ENCODE data around the gene KTN1. TPM values are rescaled to one million over a fixed set of nuclear protein-coding genes. Genes with fewer than 3 reads are reported as not detected.
A peak's percentile ranks its signal among the peaks of the same experiment; 100 is the strongest.

The KTN1 gene, protein sequence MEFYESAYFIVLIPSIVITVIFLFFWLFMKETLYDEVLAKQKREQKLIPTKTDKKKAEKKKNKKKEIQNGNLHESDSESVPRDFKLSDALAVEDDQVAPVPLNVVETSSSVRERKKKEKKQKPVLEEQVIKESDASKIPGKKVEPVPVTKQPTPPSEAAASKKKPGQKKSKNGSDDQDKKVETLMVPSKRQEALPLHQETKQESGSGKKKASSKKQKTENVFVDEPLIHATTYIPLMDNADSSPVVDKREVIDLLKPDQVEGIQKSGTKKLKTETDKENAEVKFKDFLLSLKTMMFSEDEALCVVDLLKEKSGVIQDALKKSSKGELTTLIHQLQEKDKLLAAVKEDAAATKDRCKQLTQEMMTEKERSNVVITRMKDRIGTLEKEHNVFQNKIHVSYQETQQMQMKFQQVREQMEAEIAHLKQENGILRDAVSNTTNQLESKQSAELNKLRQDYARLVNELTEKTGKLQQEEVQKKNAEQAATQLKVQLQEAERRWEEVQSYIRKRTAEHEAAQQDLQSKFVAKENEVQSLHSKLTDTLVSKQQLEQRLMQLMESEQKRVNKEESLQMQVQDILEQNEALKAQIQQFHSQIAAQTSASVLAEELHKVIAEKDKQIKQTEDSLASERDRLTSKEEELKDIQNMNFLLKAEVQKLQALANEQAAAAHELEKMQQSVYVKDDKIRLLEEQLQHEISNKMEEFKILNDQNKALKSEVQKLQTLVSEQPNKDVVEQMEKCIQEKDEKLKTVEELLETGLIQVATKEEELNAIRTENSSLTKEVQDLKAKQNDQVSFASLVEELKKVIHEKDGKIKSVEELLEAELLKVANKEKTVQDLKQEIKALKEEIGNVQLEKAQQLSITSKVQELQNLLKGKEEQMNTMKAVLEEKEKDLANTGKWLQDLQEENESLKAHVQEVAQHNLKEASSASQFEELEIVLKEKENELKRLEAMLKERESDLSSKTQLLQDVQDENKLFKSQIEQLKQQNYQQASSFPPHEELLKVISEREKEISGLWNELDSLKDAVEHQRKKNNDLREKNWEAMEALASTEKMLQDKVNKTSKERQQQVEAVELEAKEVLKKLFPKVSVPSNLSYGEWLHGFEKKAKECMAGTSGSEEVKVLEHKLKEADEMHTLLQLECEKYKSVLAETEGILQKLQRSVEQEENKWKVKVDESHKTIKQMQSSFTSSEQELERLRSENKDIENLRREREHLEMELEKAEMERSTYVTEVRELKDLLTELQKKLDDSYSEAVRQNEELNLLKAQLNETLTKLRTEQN (N-terminal part only)
- 122 to 125 TPM (median 123 TPM) in 3 replicates for total RNA-seq (2021)
- percentile 92 among the genes with signal in this experiment for Bru-seq, nascent RNA
- long read RNA-seq, experiment 1, full-length matches to known transcripts, result 265 of 861 reads
- long read RNA-seq, experiment 1, partial matches to known transcripts, result 117 of 861 reads
- long read RNA-seq, experiment 1, other reads (novel, unspliced or antisense), result 479 of 861 reads
- long read RNA-seq, experiment 2, full-length matches to known transcripts, result 9 of 118 reads
- long read RNA-seq, experiment 2, partial matches to known transcripts, result 66 of 118 reads
- long read RNA-seq, experiment 2, other reads (novel, unspliced or antisense), result 43 of 118 reads
- long read RNA-seq, experiment 3, partial matches to known transcripts, result 5 of 7 reads
- long read RNA-seq, experiment 3, other reads (novel, unspliced or antisense), result 2 of 7 reads

DNA sequence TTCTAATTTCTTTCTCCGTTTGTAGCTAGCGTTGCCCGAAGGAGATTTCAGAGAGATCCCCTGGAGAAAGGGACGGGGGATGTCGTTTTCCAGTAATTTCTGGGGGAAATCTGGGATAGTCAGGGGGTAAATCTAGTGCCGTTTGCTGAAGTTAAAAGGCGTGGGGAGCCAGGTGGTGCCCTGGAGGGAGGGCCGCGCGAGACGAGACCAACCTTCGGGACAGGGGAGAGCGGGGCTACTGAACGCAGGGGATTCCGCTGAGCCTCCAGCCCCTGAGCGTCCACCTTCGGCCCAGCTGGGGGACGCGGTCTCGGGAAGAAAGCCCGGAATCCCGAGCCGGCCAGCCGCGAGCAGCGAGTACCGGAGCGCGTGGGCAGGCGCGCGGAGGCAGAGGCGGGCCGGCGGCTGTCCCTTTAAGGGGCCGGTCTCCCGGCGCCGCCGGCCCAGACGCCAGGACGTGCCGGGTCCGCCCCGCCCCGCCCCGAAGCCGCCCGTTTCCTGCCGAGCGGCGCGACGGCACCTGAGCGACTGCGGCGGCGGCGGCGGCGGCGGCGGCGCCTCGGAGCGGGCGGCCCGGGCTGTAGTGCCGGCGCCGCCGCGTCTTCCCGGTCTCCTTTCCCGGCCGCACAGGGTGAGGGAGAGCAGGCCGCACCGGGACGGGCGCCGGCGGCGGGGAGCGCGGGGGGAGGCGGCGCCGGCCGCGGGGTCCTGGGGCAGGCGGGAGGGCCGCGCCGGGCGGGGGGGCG, at the start of gene KTN1:
KTN1 (plus strand) TSS at position 484 of the 746 bp plus-strand sequence. CDS start 31,842 bp downstream, outside the sequence.
- no peaks in the 10 kb centered on the region for H3K9me3 Mint-ChIP-seq
- POLR2A ChIA-PET, result interaction anchor here (0.7 to 1.5 kb wide), 2 partner anchors 9 to 10 kb away, joined by 3 to 4 read pairs; no protein-coding TSS in a partner anchor
- DNase-seq (ENCODE audit: low spot score) (peak; percentile 72), ATAC-seq (peak; percentile 83)
- no peaks in the 10 kb centered on the region for H3K27me3 Mint-ChIP-seq (ENCODE audit: low read depth)
- CTCF ChIA-PET, result interaction anchor here (0.7 to 2.0 kb wide), 3 partner anchors 81 to 141 kb away, joined by 4 to 10 read pairs (median 8); partner anchors contain the start of gene TBPL2
- H3K36me3 Mint-ChIP-seq, result no peaks in the 10 kb centered on the region
- H3K4me3 Mint-ChIP-seq, result peak within 1 kb of the TSS; percentile 93
- peaks cover 20% of the 10 kb centered on the region for H3K4me1 Mint-ChIP-seq
- peak within 1 kb of the TSS; percentile 94 for H3K27ac Mint-ChIP-seq
- no peak for TF ChIP-seq JAZF1 (CRISPR knock-in tag; IDR thresholded peaks at IDR 0.05)
- TF ChIP-seq ELF4 (CRISPR knock-in tag; IDR thresholded peaks at IDR 0.05; ENCODE audit: low read depth), result no peak
- no peak for TF ChIP-seq GABPB1 (CRISPR knock-in tag; IDR thresholded peaks at IDR 0.05)
- TF ChIP-seq FOXP1 (CRISPR knock-in tag; IDR thresholded peaks at IDR 0.05; ENCODE audit: borderline replicate concordance), result no peak
- TF ChIP-seq, protein P1, sequence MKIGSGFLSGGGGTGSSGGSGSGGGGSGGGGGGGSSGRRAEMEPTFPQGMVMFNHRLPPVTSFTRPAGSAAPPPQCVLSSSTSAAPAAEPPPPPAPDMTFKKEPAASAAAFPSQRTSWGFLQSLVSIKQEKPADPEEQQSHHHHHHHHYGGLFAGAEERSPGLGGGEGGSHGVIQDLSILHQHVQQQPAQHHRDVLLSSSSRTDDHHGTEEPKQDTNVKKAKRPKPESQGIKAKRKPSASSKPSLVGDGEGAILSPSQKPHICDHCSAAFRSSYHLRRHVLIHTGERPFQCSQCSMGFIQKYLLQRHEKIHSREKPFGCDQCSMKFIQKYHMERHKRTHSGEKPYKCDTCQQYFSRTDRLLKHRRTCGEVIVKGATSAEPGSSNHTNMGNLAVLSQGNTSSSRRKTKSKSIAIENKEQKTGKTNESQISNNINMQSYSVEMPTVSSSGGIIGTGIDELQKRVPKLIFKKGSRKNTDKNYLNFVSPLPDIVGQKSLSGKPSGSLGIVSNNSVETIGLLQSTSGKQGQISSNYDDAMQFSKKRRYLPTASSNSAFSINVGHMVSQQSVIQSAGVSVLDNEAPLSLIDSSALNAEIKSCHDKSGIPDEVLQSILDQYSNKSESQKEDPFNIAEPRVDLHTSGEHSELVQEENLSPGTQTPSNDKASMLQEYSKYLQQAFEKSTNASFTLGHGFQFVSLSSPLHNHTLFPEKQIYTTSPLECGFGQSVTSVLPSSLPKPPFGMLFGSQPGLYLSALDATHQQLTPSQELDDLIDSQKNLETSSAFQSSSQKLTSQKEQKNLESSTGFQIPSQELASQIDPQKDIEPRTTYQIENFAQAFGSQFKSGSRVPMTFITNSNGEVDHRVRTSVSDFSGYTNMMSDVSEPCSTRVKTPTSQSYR (CRISPR knock-in tag; IDR thresholded peaks at IDR 0.05), result no peak
- no peak for TF ChIP-seq ZNF121 (CRISPR knock-in tag; IDR thresholded peaks at IDR 0.05)
- TF ChIP-seq ESRRA (CRISPR knock-in tag; IDR thresholded peaks at IDR 0.05; ENCODE audit: borderline replicate concordance), result no peak
- TF ChIP-seq ETV6 (CRISPR knock-in tag; IDR thresholded peaks at IDR 0.05), result no peak; the same call in 1 of the 2 replicates
- TF ChIP-seq, protein P2, sequence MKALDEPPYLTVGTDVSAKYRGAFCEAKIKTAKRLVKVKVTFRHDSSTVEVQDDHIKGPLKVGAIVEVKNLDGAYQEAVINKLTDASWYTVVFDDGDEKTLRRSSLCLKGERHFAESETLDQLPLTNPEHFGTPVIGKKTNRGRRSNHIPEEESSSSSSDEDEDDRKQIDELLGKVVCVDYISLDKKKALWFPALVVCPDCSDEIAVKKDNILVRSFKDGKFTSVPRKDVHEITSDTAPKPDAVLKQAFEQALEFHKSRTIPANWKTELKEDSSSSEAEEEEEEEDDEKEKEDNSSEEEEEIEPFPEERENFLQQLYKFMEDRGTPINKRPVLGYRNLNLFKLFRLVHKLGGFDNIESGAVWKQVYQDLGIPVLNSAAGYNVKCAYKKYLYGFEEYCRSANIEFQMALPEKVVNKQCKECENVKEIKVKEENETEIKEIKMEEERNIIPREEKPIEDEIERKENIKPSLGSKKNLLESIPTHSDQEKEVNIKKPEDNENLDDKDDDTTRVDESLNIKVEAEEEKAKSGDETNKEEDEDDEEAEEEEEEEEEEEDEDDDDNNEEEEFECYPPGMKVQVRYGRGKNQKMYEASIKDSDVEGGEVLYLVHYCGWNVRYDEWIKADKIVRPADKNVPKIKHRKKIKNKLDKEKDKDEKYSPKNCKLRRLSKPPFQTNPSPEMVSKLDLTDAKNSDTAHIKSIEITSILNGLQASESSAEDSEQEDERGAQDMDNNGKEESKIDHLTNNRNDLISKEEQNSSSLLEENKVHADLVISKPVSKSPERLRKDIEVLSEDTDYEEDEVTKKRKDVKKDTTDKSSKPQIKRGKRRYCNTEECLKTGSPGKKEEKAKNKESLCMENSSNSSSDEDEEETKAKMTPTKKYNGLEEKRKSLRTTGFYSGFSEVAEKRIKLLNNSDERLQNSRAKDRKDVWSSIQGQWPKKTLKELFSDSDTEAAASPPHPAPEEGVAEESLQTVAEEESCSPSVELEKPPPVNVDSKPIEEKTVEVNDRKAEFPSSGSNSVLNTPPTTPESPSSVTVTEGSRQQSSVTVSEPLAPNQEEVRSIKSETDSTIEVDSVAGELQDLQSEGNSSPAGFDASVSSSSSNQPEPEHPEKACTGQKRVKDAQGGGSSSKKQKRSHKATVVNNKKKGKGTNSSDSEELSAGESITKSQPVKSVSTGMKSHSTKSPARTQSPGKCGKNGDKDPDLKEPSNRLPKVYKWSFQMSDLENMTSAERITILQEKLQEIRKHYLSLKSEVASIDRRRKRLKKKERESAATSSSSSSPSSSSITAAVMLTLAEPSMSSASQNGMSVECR (CRISPR knock-in tag; IDR thresholded peaks at IDR 0.05; ENCODE audit: borderline replicate concordance), result peak; percentile 35; the same call in 1 of the 2 replicates
- no peak for TF ChIP-seq EMX1 (CRISPR knock-in tag; IDR thresholded peaks at IDR 0.05)
- TF ChIP-seq, protein P3, sequence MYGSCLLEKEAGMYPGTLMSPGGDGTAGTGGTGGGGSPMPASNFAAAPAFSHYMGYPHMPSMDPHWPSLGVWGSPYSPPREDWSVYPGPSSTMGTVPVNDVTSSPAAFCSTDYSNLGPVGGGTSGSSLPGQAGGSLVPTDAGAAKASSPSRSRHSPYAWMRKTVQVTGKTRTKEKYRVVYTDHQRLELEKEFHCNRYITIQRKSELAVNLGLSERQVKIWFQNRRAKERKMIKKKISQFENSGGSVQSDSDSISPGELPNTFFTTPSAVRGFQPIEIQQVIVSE (CRISPR knock-in tag; IDR thresholded peaks at IDR 0.05; ENCODE audit: borderline replicate concordance), result no peak
- no peak for TF ChIP-seq MYBL2 (CRISPR knock-in tag; IDR thresholded peaks at IDR 0.05)
- TF ChIP-seq, protein P4, sequence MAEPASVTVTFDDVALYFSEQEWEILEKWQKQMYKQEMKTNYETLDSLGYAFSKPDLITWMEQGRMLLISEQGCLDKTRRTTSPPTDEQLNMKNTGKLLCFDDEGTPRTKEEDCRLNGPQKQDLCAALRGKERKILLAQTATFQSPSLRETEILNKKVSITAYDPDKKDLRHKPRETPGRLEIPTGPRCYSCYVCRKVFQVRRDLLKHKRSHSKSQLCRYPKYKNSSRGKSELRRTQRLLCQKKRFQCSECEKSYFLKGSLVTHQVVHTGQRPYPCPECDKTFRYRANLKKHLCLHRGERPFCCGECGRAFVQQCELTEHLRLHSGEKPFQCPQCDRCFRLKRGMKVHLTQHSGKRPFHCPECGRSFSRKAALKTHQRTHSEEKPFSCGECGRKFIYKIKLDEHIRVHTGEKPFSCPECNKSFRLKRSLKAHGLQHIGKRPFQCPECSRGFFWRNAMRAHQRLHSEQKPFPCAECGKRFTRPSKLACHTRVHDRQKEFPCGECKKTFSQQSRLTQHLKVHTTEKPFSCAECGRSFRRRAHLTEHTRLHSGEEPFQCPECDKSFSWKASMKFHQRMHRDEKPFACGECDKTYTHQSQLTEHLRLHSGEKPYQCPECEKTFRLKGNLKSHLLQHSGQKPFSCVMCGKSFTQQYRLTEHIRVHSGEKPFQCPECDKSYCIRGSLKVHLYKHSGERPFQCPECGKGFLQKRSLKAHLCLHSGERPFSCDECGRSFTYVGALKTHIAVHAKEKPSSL (CRISPR knock-in tag; conservative IDR thresholded peaks at IDR 0.05), result no peak
- TF ChIP-seq, protein P5, sequence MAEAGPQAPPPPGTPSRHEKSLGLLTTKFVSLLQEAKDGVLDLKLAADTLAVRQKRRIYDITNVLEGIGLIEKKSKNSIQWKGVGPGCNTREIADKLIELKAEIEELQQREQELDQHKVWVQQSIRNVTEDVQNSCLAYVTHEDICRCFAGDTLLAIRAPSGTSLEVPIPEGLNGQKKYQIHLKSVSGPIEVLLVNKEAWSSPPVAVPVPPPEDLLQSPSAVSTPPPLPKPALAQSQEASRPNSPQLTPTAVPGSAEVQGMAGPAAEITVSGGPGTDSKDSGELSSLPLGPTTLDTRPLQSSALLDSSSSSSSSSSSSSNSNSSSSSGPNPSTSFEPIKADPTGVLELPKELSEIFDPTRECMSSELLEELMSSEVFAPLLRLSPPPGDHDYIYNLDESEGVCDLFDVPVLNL (CRISPR knock-in tag; IDR thresholded peaks at IDR 0.05; ENCODE audit: borderline replicate concordance, low read depth), result no peak
- TF ChIP-seq, protein P6, sequence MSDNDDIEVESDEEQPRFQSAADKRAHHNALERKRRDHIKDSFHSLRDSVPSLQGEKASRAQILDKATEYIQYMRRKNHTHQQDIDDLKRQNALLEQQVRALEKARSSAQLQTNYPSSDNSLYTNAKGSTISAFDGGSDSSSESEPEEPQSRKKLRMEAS (CRISPR knock-in tag; IDR thresholded peaks at IDR 0.05), result peak; percentile 53; the same call in 1 of the 2 replicates
- no peak for TF ChIP-seq ZNF219 (CRISPR knock-in tag; IDR thresholded peaks at IDR 0.05; ENCODE audit: borderline replicate concordance)
- TF ChIP-seq ZNF263 (CRISPR knock-in tag; IDR thresholded peaks at IDR 0.05; ENCODE audit: low read depth), result no peak
- TF ChIP-seq SMAD4 (CRISPR knock-in tag; IDR thresholded peaks at IDR 0.05), result no peak
